ENCODE results near the gene PIK3AP1.

DNA sequence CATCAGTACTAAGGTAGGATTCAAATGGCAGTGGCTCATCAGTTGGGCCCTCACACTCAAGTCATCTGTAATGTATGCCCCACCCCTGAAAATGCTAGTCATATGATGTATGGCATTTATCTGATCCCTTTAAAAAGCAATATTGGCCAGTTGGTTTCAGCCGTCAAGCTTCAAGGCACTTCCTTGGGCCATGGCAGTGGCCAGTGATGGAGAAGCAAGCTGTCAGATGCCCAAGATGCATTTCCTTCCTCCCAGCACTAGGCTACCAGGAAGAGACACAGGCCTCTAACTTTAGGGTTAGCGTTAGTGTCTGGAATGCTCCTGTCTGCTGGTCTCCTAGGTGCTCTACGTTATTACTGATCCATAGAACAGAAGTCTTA is 64.1 kb downstream of the PIK3AP1 start:
- TF ChIP-seq, protein P1, sequence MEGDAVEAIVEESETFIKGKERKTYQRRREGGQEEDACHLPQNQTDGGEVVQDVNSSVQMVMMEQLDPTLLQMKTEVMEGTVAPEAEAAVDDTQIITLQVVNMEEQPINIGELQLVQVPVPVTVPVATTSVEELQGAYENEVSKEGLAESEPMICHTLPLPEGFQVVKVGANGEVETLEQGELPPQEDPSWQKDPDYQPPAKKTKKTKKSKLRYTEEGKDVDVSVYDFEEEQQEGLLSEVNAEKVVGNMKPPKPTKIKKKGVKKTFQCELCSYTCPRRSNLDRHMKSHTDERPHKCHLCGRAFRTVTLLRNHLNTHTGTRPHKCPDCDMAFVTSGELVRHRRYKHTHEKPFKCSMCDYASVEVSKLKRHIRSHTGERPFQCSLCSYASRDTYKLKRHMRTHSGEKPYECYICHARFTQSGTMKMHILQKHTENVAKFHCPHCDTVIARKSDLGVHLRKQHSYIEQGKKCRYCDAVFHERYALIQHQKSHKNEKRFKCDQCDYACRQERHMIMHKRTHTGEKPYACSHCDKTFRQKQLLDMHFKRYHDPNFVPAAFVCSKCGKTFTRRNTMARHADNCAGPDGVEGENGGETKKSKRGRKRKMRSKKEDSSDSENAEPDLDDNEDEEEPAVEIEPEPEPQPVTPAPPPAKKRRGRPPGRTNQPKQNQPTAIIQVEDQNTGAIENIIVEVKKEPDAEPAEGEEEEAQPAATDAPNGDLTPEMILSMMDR (IDR thresholded peaks at IDR 0.05 in 4 of 5, conservative IDR thresholded peaks at IDR 0.05 in 1 of 5), result no peak
- TF ChIP-seq POLR2A (IDR thresholded peaks at IDR 0.05), result no peak

Data from gastrocnemius medialis (tissue), 4 donors.